ENCODE measurements around the gene AP1S1. TPM values are rescaled to one million over a fixed set of nuclear protein-coding genes. Genes with fewer than 3 reads are reported as not detected.

The AP1S1 gene
- total and polyA plus RNA-seq, 2 of the 13 experiments (the other 11 are each of a cell fraction or from before 2014, with no cell fraction given): 57.5 to 68.1 TPM

- TF ChIP-seq, protein P1, sequence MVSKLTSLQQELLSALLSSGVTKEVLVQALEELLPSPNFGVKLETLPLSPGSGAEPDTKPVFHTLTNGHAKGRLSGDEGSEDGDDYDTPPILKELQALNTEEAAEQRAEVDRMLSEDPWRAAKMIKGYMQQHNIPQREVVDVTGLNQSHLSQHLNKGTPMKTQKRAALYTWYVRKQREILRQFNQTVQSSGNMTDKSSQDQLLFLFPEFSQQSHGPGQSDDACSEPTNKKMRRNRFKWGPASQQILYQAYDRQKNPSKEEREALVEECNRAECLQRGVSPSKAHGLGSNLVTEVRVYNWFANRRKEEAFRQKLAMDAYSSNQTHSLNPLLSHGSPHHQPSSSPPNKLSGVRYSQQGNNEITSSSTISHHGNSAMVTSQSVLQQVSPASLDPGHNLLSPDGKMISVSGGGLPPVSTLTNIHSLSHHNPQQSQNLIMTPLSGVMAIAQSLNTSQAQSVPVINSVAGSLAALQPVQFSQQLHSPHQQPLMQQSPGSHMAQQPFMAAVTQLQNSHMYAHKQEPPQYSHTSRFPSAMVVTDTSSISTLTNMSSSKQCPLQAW (CRISPR knock-in tag; IDR thresholded peaks at IDR 0.05): 0 out of 2 replicates have a peak, but pooled peaks have one; percentile 51
- TF ChIP-seq HOMEZ (CRISPR knock-in tag; IDR thresholded peaks at IDR 0.05; ENCODE audit: low read depth): peak; percentile 17; the same call in 1 of the 2 replicates
- peak; percentile 76 for TF ChIP-seq ZNF281 (CRISPR knock-in tag; IDR thresholded peaks at IDR 0.05; ENCODE audit: borderline replicate concordance)
- TF ChIP-seq FOXC1 (CRISPR knock-in tag; IDR thresholded peaks at IDR 0.05; ENCODE audit: borderline replicate concordance): 0 out of 2 replicates have a peak, but pooled peaks have one; percentile 42
- TF ChIP-seq AGO1 (IDR thresholded peaks at IDR 0.05; ENCODE audit: low read depth, low read length, poor library complexity, severe bottlenecking): no peak
- peak; percentile 71; the same call in 1 of the 2 replicates for TF ChIP-seq MTERF4 (CRISPR knock-in tag; IDR thresholded peaks at IDR 0.05)
- TF ChIP-seq, protein P2, sequence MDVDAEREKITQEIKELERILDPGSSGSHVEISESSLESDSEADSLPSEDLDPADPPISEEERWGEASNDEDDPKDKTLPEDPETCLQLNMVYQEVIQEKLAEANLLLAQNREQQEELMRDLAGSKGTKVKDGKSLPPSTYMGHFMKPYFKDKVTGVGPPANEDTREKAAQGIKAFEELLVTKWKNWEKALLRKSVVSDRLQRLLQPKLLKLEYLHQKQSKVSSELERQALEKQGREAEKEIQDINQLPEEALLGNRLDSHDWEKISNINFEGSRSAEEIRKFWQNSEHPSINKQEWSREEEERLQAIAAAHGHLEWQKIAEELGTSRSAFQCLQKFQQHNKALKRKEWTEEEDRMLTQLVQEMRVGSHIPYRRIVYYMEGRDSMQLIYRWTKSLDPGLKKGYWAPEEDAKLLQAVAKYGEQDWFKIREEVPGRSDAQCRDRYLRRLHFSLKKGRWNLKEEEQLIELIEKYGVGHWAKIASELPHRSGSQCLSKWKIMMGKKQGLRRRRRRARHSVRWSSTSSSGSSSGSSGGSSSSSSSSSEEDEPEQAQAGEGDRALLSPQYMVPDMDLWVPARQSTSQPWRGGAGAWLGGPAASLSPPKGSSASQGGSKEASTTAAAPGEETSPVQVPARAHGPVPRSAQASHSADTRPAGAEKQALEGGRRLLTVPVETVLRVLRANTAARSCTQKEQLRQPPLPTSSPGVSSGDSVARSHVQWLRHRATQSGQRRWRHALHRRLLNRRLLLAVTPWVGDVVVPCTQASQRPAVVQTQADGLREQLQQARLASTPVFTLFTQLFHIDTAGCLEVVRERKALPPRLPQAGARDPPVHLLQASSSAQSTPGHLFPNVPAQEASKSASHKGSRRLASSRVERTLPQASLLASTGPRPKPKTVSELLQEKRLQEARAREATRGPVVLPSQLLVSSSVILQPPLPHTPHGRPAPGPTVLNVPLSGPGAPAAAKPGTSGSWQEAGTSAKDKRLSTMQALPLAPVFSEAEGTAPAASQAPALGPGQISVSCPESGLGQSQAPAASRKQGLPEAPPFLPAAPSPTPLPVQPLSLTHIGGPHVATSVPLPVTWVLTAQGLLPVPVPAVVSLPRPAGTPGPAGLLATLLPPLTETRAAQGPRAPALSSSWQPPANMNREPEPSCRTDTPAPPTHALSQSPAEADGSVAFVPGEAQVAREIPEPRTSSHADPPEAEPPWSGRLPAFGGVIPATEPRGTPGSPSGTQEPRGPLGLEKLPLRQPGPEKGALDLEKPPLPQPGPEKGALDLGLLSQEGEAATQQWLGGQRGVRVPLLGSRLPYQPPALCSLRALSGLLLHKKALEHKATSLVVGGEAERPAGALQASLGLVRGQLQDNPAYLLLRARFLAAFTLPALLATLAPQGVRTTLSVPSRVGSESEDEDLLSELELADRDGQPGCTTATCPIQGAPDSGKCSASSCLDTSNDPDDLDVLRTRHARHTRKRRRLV (CRISPR knock-in tag; IDR thresholded peaks at IDR 0.05): no peak
- peak; percentile 24; the same call in 1 of the 2 replicates for TF ChIP-seq TBX3 (IDR thresholded peaks at IDR 0.05; ENCODE audit: borderline replicate concordance)
- 0 out of 2 replicates have a peak, but pooled peaks have one; percentile 80 for TF ChIP-seq NPAS2 (CRISPR knock-in tag; IDR thresholded peaks at IDR 0.05; ENCODE audit: borderline replicate concordance)
- TF ChIP-seq ZFP37 (CRISPR knock-in tag; IDR thresholded peaks at IDR 0.05; ENCODE audit: borderline replicate concordance): 0 out of 2 replicates have a peak, but pooled peaks have one; percentile 27
- TF ChIP-seq FOXP1 (IDR thresholded peaks at IDR 0.05): no peak
- peak; percentile 31; the same call in 1 of the 2 replicates for TF ChIP-seq FOXP1 (CRISPR knock-in tag; IDR thresholded peaks at IDR 0.05)
- no peak for TF ChIP-seq SRSF1 (optimal IDR thresholded peaks at IDR 0.05; ENCODE audit: low read depth, low read length)
- 0 out of 2 replicates have a peak, but pooled peaks have one; percentile 47 for TF ChIP-seq ZBTB20 (CRISPR knock-in tag; IDR thresholded peaks at IDR 0.05; ENCODE audit: borderline replicate concordance, low read depth)
- 0 out of 2 replicates have a peak, but pooled peaks have one; percentile 76 for TF ChIP-seq NCOA5 (CRISPR knock-in tag; IDR thresholded peaks at IDR 0.05)
- TF ChIP-seq MZF1 (CRISPR knock-in tag; IDR thresholded peaks at IDR 0.05; ENCODE audit: borderline replicate concordance): no peak
These were observed 15.9 kb upstream of the AP1S1 start (continued) for GRCh38 chr7:101138213-101138870.

Data from HepG2 (cell line).